HepG2 (cell line): ENCODE data around the gene ERF. TPM values are rescaled to one million over a fixed set of nuclear protein-coding genes. Genes with fewer than 3 reads are reported as not detected.

Experiments
- ATM ChIP-seq: fragments of 450-650 bp; IDR thresholded peaks from 2 replicates; pipeline ENCODE4 v1.7.1; 2017; ENCODE audit warnings: mild to moderate bottlenecking, borderline replicate concordance
- ELF4 ChIP-seq: sonication (generic); formaldehyde crosslinking; IDR thresholded peaks from 2 replicates; pipeline ENCODE4 v1.5.0; 2020; ENCODE audit warnings: missing genetic modification reagents, mild to moderate bottlenecking, moderate library complexity, borderline replicate concordance
- ETV5 ChIP-seq: IDR thresholded peaks from 2 replicates; pipeline ENCODE4 v1.6.1; 2018; ENCODE audit warnings: missing biosample characterization, missing genetic modification reagents, inconsistent platforms, borderline replicate concordance
- FOXP1 ChIP-seq, 2 experiments: fragments of 450-650 bp in 1 of 2; IDR thresholded peaks; 2 replicates each; pipeline ENCODE4 v1.6.1; 2017 to 2018; ENCODE audit warnings: antibody characterized with exemption in 1 of 2
- GATAD1 ChIP-seq: IDR thresholded peaks from 2 replicates; pipeline ENCODE4 v1.6.1; 2016; ENCODE audit warnings: missing genetic modification reagents, missing compliant biosample characterization
- HIC2 ChIP-seq: sonication (generic); formaldehyde crosslinking; IDR thresholded peaks from 2 replicates; pipeline ENCODE4 v1.9.0; 2022; ENCODE audit warnings: low read depth, missing genetic modification reagents
- HOMEZ ChIP-seq: IDR thresholded peaks from 2 replicates; pipeline ENCODE4 v1.6.1; 2016; ENCODE audit warnings: low read depth
- MAX ChIP-seq: IDR thresholded peaks from 2 replicates; pipeline ENCODE4 v1.6.1; 2012; ENCODE audit warnings: inconsistent platforms
- MXI1 ChIP-seq: IDR thresholded peaks from 3 replicates; pipeline ENCODE4 v1.6.1; 2012; ENCODE audit warnings: low read depth, low read length, inconsistent platforms, borderline replicate concordance
- PAX8 ChIP-seq: sonication (generic); formaldehyde crosslinking; IDR thresholded peaks from 2 replicates; pipeline ENCODE4 v1.8.0; 2022; ENCODE audit warnings: mild to moderate bottlenecking, missing genetic modification reagents, borderline replicate concordance
- PCBP1 ChIP-seq: fragments of 200-400 bp; formaldehyde crosslinking; IDR thresholded peaks from 2 replicates; pipeline ENCODE4 v1.6.1; 2017; ENCODE audit warnings: mild to moderate bottlenecking, low read depth, low read length, borderline replicate concordance
- SMAD1 ChIP-seq: sonication (generic); formaldehyde crosslinking; IDR thresholded peaks from 2 replicates; pipeline ENCODE4 v1.4.0; 2020; ENCODE audit warnings: missing genetic modification reagents, low read depth, mild to moderate bottlenecking, borderline replicate concordance
- TBX2 ChIP-seq: sonication (generic); formaldehyde crosslinking; IDR thresholded peaks from 2 replicates; pipeline ENCODE4 v1.5.0; 2020; ENCODE audit warnings: missing genetic modification reagents, mild to moderate bottlenecking, borderline replicate concordance
- TEF ChIP-seq: sonication (generic); formaldehyde crosslinking; IDR thresholded peaks from 2 replicates; pipeline ENCODE4 v1.5.0; 2020; ENCODE audit warnings: missing genetic modification reagents
- YEATS4 ChIP-seq: sonication (generic); formaldehyde crosslinking; IDR thresholded peaks from 2 replicates; pipeline ENCODE4 v1.4.0; 2020; ENCODE audit warnings: missing genetic modification reagents, borderline replicate concordance
- ZBTB21 ChIP-seq: sonication (generic); formaldehyde crosslinking; IDR thresholded peaks from 2 replicates; pipeline ENCODE4 v1.4.0; 2020; ENCODE audit warnings: missing genetic modification reagents
- ZNF264 ChIP-seq: sonication (generic); formaldehyde crosslinking; IDR thresholded peaks from 2 replicates; pipeline ENCODE4 v1.4.0; 2020; ENCODE audit warnings: missing genetic modification reagents
- ZNF597 ChIP-seq: sonication (generic); formaldehyde crosslinking; IDR thresholded peaks from 2 replicates; pipeline ENCODE4 v1.5.0; 2020; ENCODE audit warnings: missing genetic modification reagents
- ZNF788 ChIP-seq: sonication (generic); formaldehyde crosslinking; IDR thresholded peaks from 2 replicates; pipeline ENCODE4 v1.5.0; 2020; ENCODE audit warnings: mild to moderate bottlenecking, missing genetic modification reagents, borderline replicate concordance
- ZNF891 ChIP-seq: sonication (generic); formaldehyde crosslinking; IDR thresholded peaks from 2 replicates; pipeline ENCODE4 v1.5.0; 2020; ENCODE audit warnings: mild to moderate bottlenecking, missing genetic modification reagents
- polyA plus RNA-seq, 8 experiments: library from polyadenylated mRNA; depleted of rRNA in 3 of 8; stranded (reverse) in 7 of 8; unstranded in 1 of 8; fragments of >200 nt; fragmentation: Illumina TruSeq in 4 of 8; extraction: Trizol in 4 of 8; gene quantifications; 2 replicates each; pipeline versions ENCODE4 v1.2.1 to v1.2.3, GENCODE V29; 2011 to 2016; ENCODE audit warnings: low read depth in 4 of 8, missing spikeins in 1 of 8, mixed read lengths in 1 of 8; ENCODE audit not compliant: insufficient read depth in 1 of 8
- total RNA-seq, 5 experiments: library from RNA; depleted of rRNA; stranded (reverse); fragments of >200 nt; fragmentation: Illumina TruSeq; extraction: Trizol; gene quantifications; 2 replicates each; pipeline ENCODE4 v1.2.3, GENCODE V29; 2016; ENCODE audit warnings: low read depth in 1 of 5

The ERF gene
- total and polyA plus RNA-seq, 2 of the 13 experiments (the other 11 are each of a cell fraction or from before 2014, with no cell fraction given) = 67.1 to 69.9 TPM

- TF ChIP-seq ZBTB21 = no peak
- no peak for TF ChIP-seq FOXP1 (IDR thresholded peaks at IDR 0.05)
- no peak for TF ChIP-seq FOXP1 (CRISPR knock-in tag; IDR thresholded peaks at IDR 0.05)
- TF ChIP-seq HOMEZ (CRISPR knock-in tag) = no peak
- 0 out of 2 replicates have a peak, but pooled peaks have one; percentile 73 for TF ChIP-seq PCBP1
- 0 out of 2 replicates have a peak, but pooled peaks have one; percentile 57 for TF ChIP-seq ZNF891 (CRISPR knock-in tag)
- 0 out of 2 replicates have a peak, but pooled peaks have one; percentile 61 for TF ChIP-seq SMAD1 (CRISPR knock-in tag)
- TF ChIP-seq ATM = no peak
- TF ChIP-seq TBX2 (CRISPR knock-in tag) = peak; percentile 59; the same call in 1 of the 2 replicates
- no peak; the same call in 1 of the 2 replicates for TF ChIP-seq HIC2 (CRISPR knock-in tag)
- peak; percentile 81 for TF ChIP-seq ETV5 (CRISPR knock-in tag)
- TF ChIP-seq ELF4 (CRISPR knock-in tag) = peak; percentile 98
- TF ChIP-seq ZNF597 = 0 out of 2 replicates have a peak, but pooled peaks have one; percentile 80
- TF ChIP-seq ZNF264 (CRISPR knock-in tag) = no peak
- TF ChIP-seq PAX8 = no peak
- TF ChIP-seq YEATS4 (CRISPR knock-in tag) = peak; percentile 33; the same call in 1 of the 2 replicates
- no peak; the same call in 1 of the 2 replicates for TF ChIP-seq GATAD1 (CRISPR knock-in tag)
- no peak for TF ChIP-seq TEF (CRISPR knock-in tag)
- TF ChIP-seq MXI1 = peak; percentile 91; the same call in 2 of the 3 replicates
- peak; percentile 18; the same call in 1 of the 2 replicates for TF ChIP-seq ZNF788
- peak; percentile 58; the same call in 1 of the 2 replicates for TF ChIP-seq MAX
Measured at GRCh38 chr19:42244347-42245220, 10.3 kb downstream of the ERF start (continued).
